Karpas-422 (cell line): ENCODE results near the gene USP35. TPM values are rescaled to one million over a fixed set of nuclear protein-coding genes. Genes with fewer than 3 reads are reported as not detected.

Source experiments
- DNase-seq: peaks from one replicate; pipeline ENCODE4 v3.0.0-alpha.2; 2015
- H2AFZ ChIP-seq: fragments of 200-600 bp; sonication (generic); 2 replicates; pipeline ENCODE4 v1.6.1; 2014; ENCODE audit warnings: antibody characterized with exemption, low read length, mixed read lengths
- H3K27ac ChIP-seq: fragments of 200-600 bp; sonication (generic); 2 replicates; pipeline ENCODE4 v1.5.1; 2014; ENCODE audit warnings: mild to moderate bottlenecking, low read length, moderate library complexity
- H3K27me3 ChIP-seq: fragments of 200-600 bp; sonication (generic); 2 replicates; pipeline ENCODE4 v1.6.1; 2014; ENCODE audit warnings: low read length, mixed read lengths
- H3K36me3 ChIP-seq: fragments of 200-600 bp; sonication (generic); 2 replicates; pipeline ENCODE4 v1.6.1; 2014; ENCODE audit warnings: low read length, mixed read lengths; ENCODE audit not compliant: insufficient read depth
- H3K4me1 ChIP-seq: fragments of 200-600 bp; sonication (generic); 2 replicates; pipeline ENCODE4 v1.6.1; 2014; ENCODE audit warnings: mild to moderate bottlenecking, low read length, mixed read lengths
- H3K4me2 ChIP-seq: fragments of 200-600 bp; sonication (generic); 2 replicates; pipeline ENCODE4 v1.6.1; 2014; ENCODE audit warnings: low read length, low read depth, mild to moderate bottlenecking; ENCODE audit not compliant: poor library complexity, severe bottlenecking
- H3K4me3 ChIP-seq: fragments of 200-600 bp; sonication (generic); 2 replicates; pipeline ENCODE4 v1.5.1; 2014; ENCODE audit warnings: mild to moderate bottlenecking, antibody characterized with exemption, low read length, mixed read lengths
- H3K79me2 ChIP-seq: fragments of 200-600 bp; sonication (generic); 2 replicates; pipeline ENCODE4 v1.6.1; 2014; ENCODE audit warnings: mild to moderate bottlenecking, low read length, mixed read lengths
- H3K9ac ChIP-seq: fragments of 200-600 bp; sonication (generic); 2 replicates; pipeline ENCODE4 v1.6.0; 2014; ENCODE audit warnings: low read length
- H3K9me2 ChIP-seq: fragments of 200-600 bp; sonication (generic), shearing (Covaris generic); replicated peaks from 2 replicates; pipeline ENCODE4 v1.6.0; 2014; ENCODE audit warnings: mild to moderate bottlenecking, low read length, moderate library complexity; ENCODE audit not compliant: insufficient read depth
- H3K9me3 ChIP-seq: fragments of 300-700, 200-600 bp; sonication (generic); 2 replicates; pipeline ENCODE4 v1.6.1; 2014; ENCODE audit warnings: low read length, mixed read lengths
- H4K20me1 ChIP-seq: fragments of 200-600 bp; sonication (generic); 2 replicates; pipeline ENCODE4 v1.6.1; 2014; ENCODE audit warnings: mild to moderate bottlenecking, antibody characterized with exemption, low read length, low read depth; ENCODE audit not compliant: insufficient read depth
- total RNA-seq: library from RNA; depleted of rRNA; stranded (reverse); fragments of >200 nt; shearing (Covaris generic); gene quantifications from 2 replicates; pipeline ENCODE4 v1.2.3, GENCODE V29; 2014; ENCODE audit warnings: low replicate concordance

The USP35 gene
- total RNA-seq, 1 experiment from 2014 or later: 1.7 TPM

- Histone ChIP-seq H3K9me2 (no peaks in the 10 kb centered on the region), H3K4me2 (no peak overlapping the region), H3K9ac (no peak overlapping the region), H3K9me3 (no peaks in the 10 kb centered on the region), H2AFZ (no peak overlapping the region), H3K4me1 (no peaks in the 10 kb centered on the region), H3K27me3 (no peaks in the 10 kb centered on the region), H3K4me3 (no peak overlapping the region), H4K20me1 (no peaks in the 10 kb centered on the region), H3K27ac (no peak overlapping the region), H3K36me3 (no peaks in the 10 kb centered on the region), H3K79me2 (no peaks in the 10 kb centered on the region)
- DNase-seq: no peak
These were observed 24.1 kb downstream of the USP35 start for GRCh38 chr11:78212586-78213371.

GRCh38 chr11:78213526-78214330 lies 25.0 kb downstream of the USP35 start:
- Histone ChIP-seq H3K36me3 (no peaks in the 10 kb centered on the region), H3K4me2 (no peak overlapping the region), H3K79me2 (no peaks in the 10 kb centered on the region), H3K4me3 (no peak overlapping the region), H3K9ac (no peak overlapping the region), H3K4me1 (no peaks in the 10 kb centered on the region), H3K9me3 (no peaks in the 10 kb centered on the region), H2AFZ (no peak overlapping the region), H4K20me1 (no peaks in the 10 kb centered on the region), H3K27me3 (no peaks in the 10 kb centered on the region), H3K9me2 (no peaks in the 10 kb centered on the region), H3K27ac (no peak overlapping the region)
- no peak for DNase-seq

- no peaks in the 10 kb centered on the region for H3K9me2 ChIP-seq
- H3K27me3 ChIP-seq: no peaks in the 10 kb centered on the region
- no peak overlapping the region for H3K4me2 ChIP-seq
- DNase-seq: no peak
- no peak overlapping the region for H3K9ac ChIP-seq
- H3K4me1 ChIP-seq: no peaks in the 10 kb centered on the region
- H3K4me3 ChIP-seq: no peak overlapping the region
- H4K20me1 ChIP-seq: no peaks in the 10 kb centered on the region
- H3K9me3 ChIP-seq: no peaks in the 10 kb centered on the region
- no peak overlapping the region for H2AFZ ChIP-seq
- no peak overlapping the region for H3K27ac ChIP-seq
- no peaks in the 10 kb centered on the region for H3K79me2 ChIP-seq
- no peaks in the 10 kb centered on the region for H3K36me3 ChIP-seq
These were observed 25.8 kb downstream of the USP35 start for GRCh38 chr11:78214331-78215194.

GRCh38 chr11:78216021-78216420 lies 27.3 kb downstream of the USP35 start:
- H3K4me2 ChIP-seq: no peak overlapping the region
- H3K9me2 ChIP-seq: no peaks in the 10 kb centered on the region
- no peaks in the 10 kb centered on the region for H3K4me1 ChIP-seq
- H3K27me3 ChIP-seq: no peaks in the 10 kb centered on the region
- no peaks in the 10 kb centered on the region for H3K9me3 ChIP-seq
- no peaks in the 10 kb centered on the region for H3K79me2 ChIP-seq
- no peak for DNase-seq
- no peaks in the 10 kb centered on the region for H4K20me1 ChIP-seq
- H3K27ac ChIP-seq: no peak overlapping the region
- H3K36me3 ChIP-seq: no peaks in the 10 kb centered on the region
- no peak overlapping the region for H3K4me3 ChIP-seq
- no peak overlapping the region for H3K9ac ChIP-seq
- H2AFZ ChIP-seq: no peak overlapping the region

- no peaks in the 10 kb centered on the region for H3K79me2 ChIP-seq
- H4K20me1 ChIP-seq: no peaks in the 10 kb centered on the region
- no peaks in the 10 kb centered on the region for H3K36me3 ChIP-seq
- H3K9ac ChIP-seq: no peak overlapping the region
- no peaks in the 10 kb centered on the region for H3K9me3 ChIP-seq
- no peaks in the 10 kb centered on the region for H3K9me2 ChIP-seq
- no peak overlapping the region for H2AFZ ChIP-seq
- no peak for DNase-seq
- no peaks in the 10 kb centered on the region for H3K27me3 ChIP-seq
- H3K27ac ChIP-seq: no peak overlapping the region
- H3K4me2 ChIP-seq: no peak overlapping the region
- no peak overlapping the region for H3K4me3 ChIP-seq
- H3K4me1 ChIP-seq: no peaks in the 10 kb centered on the region
These were observed 28.0 kb downstream of the USP35 start for GRCh38 chr11:78216571-78217287.

- H3K9ac ChIP-seq: no peak overlapping the region
- H3K36me3 ChIP-seq: no peaks in the 10 kb centered on the region
- H3K79me2 ChIP-seq: no peaks in the 10 kb centered on the region
- H3K9me2 ChIP-seq: no peaks in the 10 kb centered on the region
- H3K4me2 ChIP-seq: no peak overlapping the region
- H4K20me1 ChIP-seq: no peaks in the 10 kb centered on the region
- no peak overlapping the region for H3K27ac ChIP-seq
- no peaks in the 10 kb centered on the region for H3K9me3 ChIP-seq
- no peak overlapping the region for H2AFZ ChIP-seq
- H3K4me3 ChIP-seq: no peak overlapping the region
- no peak for DNase-seq
- H3K4me1 ChIP-seq: peaks cover 1% of the 10 kb centered on the region
- H3K27me3 ChIP-seq: no peaks in the 10 kb centered on the region
These were observed 29.2 kb downstream of the USP35 start for GRCh38 chr11:78217650-78218541.

GRCh38 chr11:78218707-78219492 lies 30.2 kb downstream of the USP35 start:
- H3K27ac ChIP-seq: no peak overlapping the region
- H4K20me1 ChIP-seq: no peaks in the 10 kb centered on the region
- no peak overlapping the region for H2AFZ ChIP-seq
- no peaks in the 10 kb centered on the region for H3K79me2 ChIP-seq
- no peak overlapping the region for H3K4me2 ChIP-seq
- H3K4me3 ChIP-seq: no peak overlapping the region
- H3K9ac ChIP-seq: no peak overlapping the region
- DNase-seq: no peak
- no peaks in the 10 kb centered on the region for H3K36me3 ChIP-seq
- H3K4me1 ChIP-seq: peaks cover 11% of the 10 kb centered on the region
- H3K9me3 ChIP-seq: no peaks in the 10 kb centered on the region
- no peaks in the 10 kb centered on the region for H3K9me2 ChIP-seq
- H3K27me3 ChIP-seq: no peaks in the 10 kb centered on the region
